ENCODE data around the gene FBXO2. TPM values are rescaled to one million over a fixed set of nuclear protein-coding genes. Genes with fewer than 3 reads are reported as not detected.

FBXO2 gene
- total RNA-seq, 1 donor from 2014 or later = 0.61 TPM

- Mint-ChIP-seq H3K27ac (ENCODE audit: unreplicated experiment) (peak within 1 kb of the TSS; percentile 71), H3K4me1 (peaks cover 10% of the 10 kb centered on the region)
These were observed 27.0 kb upstream of the FBXO2 start, which contains the start of gene MAD2L2 for GRCh38 chr1:11681071-11681771. Gene MAD2L2, minus strand, starts transcription at chr1:11681148. Its CDS starts 547 bp downstream, at chr1:11680601.

DNA sequence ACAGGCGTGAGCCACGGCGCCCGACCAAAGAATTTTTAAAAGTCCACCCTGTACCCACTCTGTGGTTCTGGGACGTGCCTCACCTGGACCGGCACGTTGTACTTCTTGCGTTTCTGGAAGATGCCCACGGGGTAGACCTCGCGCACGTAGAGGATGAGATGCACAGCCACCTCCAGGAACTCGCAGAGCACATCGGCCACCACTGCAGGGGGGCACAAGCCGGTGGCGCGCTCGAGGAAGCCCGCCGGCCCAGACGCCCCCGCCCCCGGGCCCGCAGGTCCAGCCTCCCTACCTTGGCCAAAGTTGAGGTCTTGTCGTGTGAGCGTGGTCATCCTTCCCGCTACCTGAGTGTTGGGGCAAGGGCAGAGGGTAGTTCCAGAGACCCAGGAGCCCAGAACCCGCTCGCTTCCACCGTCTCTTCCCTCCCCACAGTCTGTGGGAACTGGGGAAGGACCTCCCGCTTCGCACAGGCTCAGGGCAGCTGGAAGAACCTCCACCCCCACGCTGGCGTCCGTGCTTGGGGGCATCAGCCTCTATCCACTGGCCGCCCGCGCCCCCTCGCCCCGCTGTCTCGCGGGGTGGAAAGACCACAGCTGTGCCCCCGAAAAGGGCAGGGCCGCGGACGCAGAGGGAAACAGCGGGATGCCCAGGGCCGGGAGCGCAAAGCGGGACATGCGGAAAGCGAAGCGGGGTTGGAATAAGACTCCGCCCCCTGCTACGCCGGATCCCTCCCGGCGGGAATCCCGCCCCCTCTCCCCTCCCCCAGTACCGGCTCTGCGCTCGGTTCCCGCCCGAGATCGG, 26.2 kb upstream of the FBXO2 start:
- H3K36me3 Mint-ChIP-seq (ENCODE audit: low read depth) = no peaks in the 10 kb centered on the region
- H3K4me1 Mint-ChIP-seq = peaks cover 10% of the 10 kb centered on the region
- peak overlapping the region; percentile 87 for H3K4me3 Mint-ChIP-seq
- H3K9me3 Mint-ChIP-seq = no peaks in the 10 kb centered on the region
- TF ChIP-seq CTCF (conservative IDR thresholded peaks at IDR 0.05) = no peak
- no peaks in the 10 kb centered on the region for H3K27me3 Mint-ChIP-seq (ENCODE audit: low read depth)
- DNase-seq (ENCODE audit: low read depth, low spot score) = no peak
- H3K27ac Mint-ChIP-seq (ENCODE audit: unreplicated experiment) = peak overlapping the region; percentile 71

More at GRCh38 chr1:11681071-11681771, 27.0 kb upstream of the FBXO2 start, which contains the start of gene MAD2L2:
- TF ChIP-seq CTCF (conservative IDR thresholded peaks at IDR 0.05) = no peak
- Mint-ChIP-seq H3K36me3 (ENCODE audit: low read depth) (no peaks in the 10 kb centered on the region), H3K9me3 (no peaks in the 10 kb centered on the region), H3K4me3 (peak within 1 kb of the TSS; percentile 93), H3K27me3 (ENCODE audit: low read depth) (no peaks in the 10 kb centered on the region)
- DNase-seq (ENCODE audit: low read depth, low spot score) = peak; percentile 67

GRCh38 chr1:11678442-11678841, 24.2 kb upstream of the FBXO2 start:
- Mint-ChIP-seq H3K9me3 (no peaks in the 10 kb centered on the region), H3K27ac (ENCODE audit: unreplicated experiment) (no peak overlapping the region), H3K27me3 (ENCODE audit: low read depth) (no peaks in the 10 kb centered on the region), H3K36me3 (ENCODE audit: low read depth) (no peaks in the 10 kb centered on the region), H3K4me1 (peaks cover 10% of the 10 kb centered on the region), H3K4me3 (peak overlapping the region; percentile 38)
- no peak for TF ChIP-seq CTCF (conservative IDR thresholded peaks at IDR 0.05)
- DNase-seq (ENCODE audit: low read depth, low spot score) = no peak

DNA sequence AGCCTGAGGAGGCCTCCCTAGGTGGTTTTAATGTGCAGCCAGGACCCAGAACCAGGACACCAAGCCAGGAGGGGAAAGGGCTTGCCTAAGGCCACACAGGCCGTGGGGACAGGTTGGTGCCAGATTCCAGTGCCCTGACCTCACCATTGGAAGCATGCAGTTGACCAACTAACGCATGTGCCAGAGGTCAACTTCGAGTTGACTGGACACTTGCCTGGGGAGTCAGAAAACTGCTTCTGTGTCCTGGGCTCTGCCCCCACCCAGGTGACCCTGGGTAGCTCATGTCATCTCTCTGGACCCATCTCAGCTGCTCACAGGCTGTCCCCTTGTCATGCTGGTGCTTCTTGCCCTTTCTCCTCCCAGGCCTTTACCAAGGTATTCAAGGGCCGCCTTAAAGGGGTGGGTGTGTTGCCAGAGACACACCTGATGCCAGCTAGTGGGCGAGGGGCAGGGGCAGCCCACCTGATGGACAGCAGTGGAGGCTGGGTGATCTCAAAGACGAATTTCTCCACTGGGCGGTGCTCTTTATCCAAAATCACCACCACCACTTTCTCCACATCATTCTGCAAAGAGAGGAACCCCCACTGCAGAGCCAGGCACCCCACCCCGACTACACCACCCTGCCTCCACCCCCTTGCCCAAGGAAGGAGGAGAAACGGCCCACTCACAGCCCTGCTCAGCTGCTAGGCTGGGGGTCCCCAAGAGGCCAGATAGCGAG, 22.3 kb upstream of the FBXO2 start:
- H3K27me3 Mint-ChIP-seq (ENCODE audit: low read depth) = no peaks in the 10 kb centered on the region
- H3K4me3 Mint-ChIP-seq = no peak overlapping the region
- no peak overlapping the region for H3K27ac Mint-ChIP-seq (ENCODE audit: unreplicated experiment)
- H3K9me3 Mint-ChIP-seq = no peaks in the 10 kb centered on the region
- H3K4me1 Mint-ChIP-seq = peaks cover 2% of the 10 kb centered on the region
- DNase-seq (ENCODE audit: low read depth, low spot score) = no peak
- TF ChIP-seq CTCF (conservative IDR thresholded peaks at IDR 0.05) = no peak
- H3K36me3 Mint-ChIP-seq (ENCODE audit: low read depth) = no peaks in the 10 kb centered on the region

- no peaks in the 10 kb centered on the region for H3K27me3 Mint-ChIP-seq (ENCODE audit: low read depth)
- no peak for DNase-seq (ENCODE audit: low read depth, low spot score)
- H3K4me1 Mint-ChIP-seq = no peaks in the 10 kb centered on the region
- no peaks in the 10 kb centered on the region for H3K9me3 Mint-ChIP-seq
- no peak overlapping the region for H3K4me3 Mint-ChIP-seq
- H3K36me3 Mint-ChIP-seq (ENCODE audit: low read depth) = peaks cover 2% of the 10 kb centered on the region
- TF ChIP-seq CTCF (conservative IDR thresholded peaks at IDR 0.05) = no peak
- H3K27ac Mint-ChIP-seq (ENCODE audit: unreplicated experiment) = no peak overlapping the region
These were observed 21.1 kb upstream of the FBXO2 start for GRCh38 chr1:11675325-11675724.

Measured in neural crest cell (in vitro differentiated cells).